Measurements from ENCODE around the gene ARL6IP1.
A peak's percentile ranks its signal among the peaks of the same experiment; 100 is the strongest.

The ARL6IP1 gene

DNA sequence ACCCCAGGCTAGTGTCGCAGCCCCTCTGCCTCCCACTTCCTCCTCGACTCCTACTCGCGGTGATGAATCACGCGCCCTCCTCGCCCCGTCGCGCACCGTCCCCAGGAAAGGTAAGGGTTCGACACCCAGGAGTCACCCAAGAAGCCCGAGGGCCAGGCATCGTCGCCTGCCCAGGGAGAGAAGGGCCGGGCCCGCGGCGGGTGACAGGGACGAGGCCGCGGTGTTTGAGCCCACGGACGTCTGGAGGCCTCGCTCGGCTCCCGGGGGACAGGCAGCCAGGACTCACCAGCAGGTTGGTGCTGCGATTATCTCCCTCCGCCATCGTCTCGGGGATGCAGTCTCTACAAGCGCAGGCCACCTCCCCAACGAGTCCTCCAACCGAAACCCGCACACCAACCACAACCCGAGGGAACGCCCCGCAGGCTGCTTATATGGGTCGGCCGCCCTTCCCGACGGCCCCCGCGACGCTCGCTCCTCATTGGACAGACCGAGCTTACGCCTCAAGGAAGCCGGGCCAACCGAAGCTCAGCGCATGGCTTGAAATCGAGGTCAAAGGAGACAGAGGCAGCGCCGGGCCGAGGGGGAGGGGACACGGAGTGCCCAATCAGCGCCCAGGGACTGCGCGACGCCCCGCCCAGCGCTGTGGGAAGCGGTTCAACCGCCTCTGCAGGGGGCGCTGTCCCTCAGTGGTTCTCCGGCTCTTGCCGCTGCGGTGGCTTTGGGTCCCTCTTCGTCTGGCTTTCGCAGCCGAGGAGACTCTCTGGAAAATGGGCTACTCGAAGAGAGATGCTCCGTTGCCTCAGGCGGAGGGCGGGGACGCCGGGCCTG lies at the start of gene ARL6IP1:
Gene ARL6IP1 (minus strand): TSS at position 405 of the 828 bp plus-strand sequence. CDS start 83 bp downstream, at position 322.
- Mint-ChIP-seq H3K27ac (peak within 1 kb of the TSS; percentile 97), H3K36me3 (ENCODE audit: low read depth) (peaks cover 82% of the 10 kb centered on the region), H3K27me3 (no peaks in the 10 kb centered on the region), H3K4me3 (peak within 1 kb of the TSS; percentile 95), H3K9me3 (no peaks in the 10 kb centered on the region), H3K4me1 (ENCODE audit: low read depth) (peaks cover 69% of the 10 kb centered on the region)
- peak; percentile 98 for DNase-seq

DNA sequence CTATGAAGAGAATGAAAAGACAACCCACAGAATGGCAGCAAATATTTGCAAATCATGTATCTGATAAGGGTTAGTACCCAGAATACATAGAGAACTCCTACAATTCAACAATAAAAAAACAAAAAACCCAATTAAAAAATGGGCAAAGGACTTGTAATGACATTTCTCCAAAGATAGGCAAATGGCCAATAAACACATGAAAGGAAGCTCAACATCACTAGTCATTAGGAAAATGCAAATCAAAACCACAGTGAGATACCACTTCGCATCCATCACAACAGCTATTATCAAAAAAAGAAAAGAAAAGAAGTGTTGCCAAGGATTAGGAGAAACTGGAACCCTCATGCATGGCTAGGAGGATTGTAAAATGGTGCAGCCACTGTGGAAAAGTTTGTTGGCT lies 45.1 kb upstream of the ARL6IP1 start:
- peak overlapping the region; percentile 42 for H3K27ac Mint-ChIP-seq
- no peak overlapping the region for H3K4me3 Mint-ChIP-seq
- no peaks in the 10 kb centered on the region for H3K9me3 Mint-ChIP-seq
- peaks cover 1% of the 10 kb centered on the region for H3K4me1 Mint-ChIP-seq (ENCODE audit: low read depth)
- H3K36me3 Mint-ChIP-seq (ENCODE audit: low read depth) = peaks cover 95% of the 10 kb centered on the region
- DNase-seq = no peak
- no peaks in the 10 kb centered on the region for H3K27me3 Mint-ChIP-seq

DNA sequence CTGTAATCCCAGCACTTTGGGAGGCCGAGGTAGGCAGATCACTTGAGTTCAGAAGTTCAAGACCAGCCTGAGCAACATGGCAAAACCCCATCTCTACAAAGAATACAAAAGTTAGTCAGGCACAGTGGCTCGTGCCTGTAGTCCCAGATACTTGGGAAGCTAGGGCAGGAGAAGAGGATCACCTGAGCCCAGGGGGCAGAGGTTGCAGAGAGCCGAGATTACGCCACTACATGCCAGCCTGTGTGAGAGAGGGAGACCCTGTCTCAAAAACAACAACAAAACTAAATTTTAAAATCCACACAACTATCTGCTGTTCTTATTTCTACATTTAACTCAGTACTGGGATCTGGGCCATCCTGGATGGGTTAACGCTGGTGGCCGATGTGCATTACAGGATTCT lies 41.2 kb upstream of the ARL6IP1 start:
- Mint-ChIP-seq H3K4me3 (no peak overlapping the region), H3K4me1 (ENCODE audit: low read depth) (peaks cover 11% of the 10 kb centered on the region), H3K9me3 (no peaks in the 10 kb centered on the region), H3K27ac (no peak overlapping the region), H3K36me3 (ENCODE audit: low read depth) (peaks cover 93% of the 10 kb centered on the region), H3K27me3 (no peaks in the 10 kb centered on the region)
- DNase-seq = no peak

DNA sequence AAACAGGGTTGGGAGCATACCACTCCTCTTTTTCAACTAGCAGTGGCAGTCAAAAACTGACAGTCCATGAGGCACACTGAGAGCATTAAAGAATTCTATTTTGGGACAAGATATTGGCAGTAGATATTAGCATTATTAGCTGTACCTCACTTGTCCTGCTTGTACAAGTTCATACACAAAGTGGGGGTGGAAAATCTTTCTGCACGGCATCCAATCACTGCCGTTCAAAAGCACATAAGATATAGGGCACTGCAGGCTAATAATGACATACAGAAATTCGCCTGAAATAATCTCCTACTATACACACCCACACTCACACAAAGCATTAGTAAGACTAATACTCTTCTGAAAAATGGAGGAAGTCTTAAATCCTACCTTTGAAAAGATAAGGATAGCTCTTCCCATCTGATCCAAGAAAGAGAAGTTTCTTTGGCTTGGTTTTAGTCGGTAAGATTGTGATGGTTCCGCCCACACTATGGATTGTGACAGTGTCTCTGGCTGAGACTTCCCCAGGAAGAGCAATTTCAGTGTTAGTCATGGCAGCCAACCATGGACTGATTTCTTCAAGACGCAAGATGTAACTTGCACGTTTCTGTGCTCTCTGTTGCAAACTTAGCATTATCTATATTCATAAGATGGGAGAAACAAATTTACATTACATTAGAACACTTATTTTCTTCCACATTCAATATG lies 40.6 kb upstream of the ARL6IP1 start:
- peak overlapping the region; percentile 55 for H3K27ac Mint-ChIP-seq
- H3K27me3 Mint-ChIP-seq = no peaks in the 10 kb centered on the region
- H3K9me3 Mint-ChIP-seq = no peaks in the 10 kb centered on the region
- no peak overlapping the region for H3K4me3 Mint-ChIP-seq
- no peak for DNase-seq
- H3K36me3 Mint-ChIP-seq (ENCODE audit: low read depth) = peaks cover 93% of the 10 kb centered on the region
- peaks cover 16% of the 10 kb centered on the region for H3K4me1 Mint-ChIP-seq (ENCODE audit: low read depth)

DNA sequence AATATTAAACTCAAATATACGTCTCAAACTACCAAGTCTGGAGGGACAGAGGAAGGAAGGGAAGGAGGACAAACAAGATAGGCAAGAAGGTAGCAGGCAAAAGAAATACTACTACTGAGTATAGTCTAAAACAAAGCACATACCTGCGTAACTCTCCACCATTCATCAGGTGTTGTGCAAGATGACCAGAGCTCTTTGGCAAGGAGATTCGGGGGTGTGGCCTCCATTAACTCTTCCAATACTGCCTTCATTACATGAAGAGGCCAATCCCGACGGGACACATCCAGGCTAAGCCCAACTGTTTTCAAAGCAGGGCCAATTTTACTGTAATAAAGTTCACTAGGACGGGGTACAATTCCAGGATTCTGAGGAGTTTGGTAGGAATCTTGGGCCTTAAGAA lies 38.2 kb upstream of the ARL6IP1 start:
- H3K9me3 Mint-ChIP-seq = no peaks in the 10 kb centered on the region
- H3K27ac Mint-ChIP-seq = no peak overlapping the region
- no peak for DNase-seq

DNA sequence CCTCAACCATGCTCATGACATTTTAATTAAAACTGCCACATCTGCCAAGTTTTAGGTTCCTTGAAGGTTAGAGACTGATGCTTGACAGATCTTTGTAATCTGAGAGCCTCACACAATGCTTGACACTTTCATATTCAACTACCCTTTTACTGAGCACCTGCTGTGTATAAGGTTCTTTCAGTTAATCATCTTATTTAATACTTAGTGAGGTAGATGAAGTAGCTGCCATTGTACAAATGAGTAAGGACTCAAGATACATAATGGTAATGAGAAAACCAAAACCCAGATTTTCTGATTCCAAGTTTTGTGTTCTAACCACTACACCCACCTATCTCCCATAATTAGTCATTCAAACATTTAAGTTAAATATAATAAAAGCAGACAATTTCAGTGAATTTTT lies 35.4 kb upstream of the ARL6IP1 start:
- Mint-ChIP-seq H3K27me3 (no peaks in the 10 kb centered on the region), H3K9me3 (no peaks in the 10 kb centered on the region), H3K27ac (peak overlapping the region; percentile 87), H3K36me3 (ENCODE audit: low read depth) (peaks cover 92% of the 10 kb centered on the region), H3K4me1 (ENCODE audit: low read depth) (peaks cover 28% of the 10 kb centered on the region), H3K4me3 (no peak overlapping the region)
- no peak for DNase-seq

More for the DNA sequence above, 38.2 kb upstream of the ARL6IP1 start:
- H3K27me3 Mint-ChIP-seq = no peaks in the 10 kb centered on the region
- H3K4me3 Mint-ChIP-seq = no peak overlapping the region
- H3K36me3 Mint-ChIP-seq (ENCODE audit: low read depth) = peaks cover 93% of the 10 kb centered on the region
- peaks cover 28% of the 10 kb centered on the region for H3K4me1 Mint-ChIP-seq (ENCODE audit: low read depth)

DNA sequence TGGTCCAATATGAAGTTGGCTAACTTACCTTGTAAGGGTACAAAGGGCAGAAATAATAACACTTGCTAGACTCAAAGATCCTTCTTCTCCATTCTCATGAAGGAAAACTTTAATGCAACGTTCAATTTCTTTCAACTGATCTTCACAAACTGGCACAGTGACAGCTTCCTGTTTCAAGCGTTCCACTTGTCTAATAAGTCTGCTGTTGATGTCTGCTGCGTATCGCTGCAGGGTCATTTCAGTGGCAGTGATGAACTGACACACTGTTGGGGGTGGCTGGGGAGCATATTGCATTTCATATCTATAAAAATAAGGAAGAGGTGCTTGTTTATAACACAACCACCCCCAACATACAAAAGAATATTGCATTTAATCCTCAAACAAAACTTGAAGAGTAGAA lies 33.5 kb upstream of the ARL6IP1 start:
- H3K27ac Mint-ChIP-seq = peak overlapping the region; percentile 74
- H3K4me3 Mint-ChIP-seq = no peak overlapping the region
- H3K9me3 Mint-ChIP-seq = no peaks in the 10 kb centered on the region
- no peaks in the 10 kb centered on the region for H3K27me3 Mint-ChIP-seq
- peaks cover 28% of the 10 kb centered on the region for H3K4me1 Mint-ChIP-seq (ENCODE audit: low read depth)
- no peak for DNase-seq
- peaks cover 89% of the 10 kb centered on the region for H3K36me3 Mint-ChIP-seq (ENCODE audit: low read depth)

DNA sequence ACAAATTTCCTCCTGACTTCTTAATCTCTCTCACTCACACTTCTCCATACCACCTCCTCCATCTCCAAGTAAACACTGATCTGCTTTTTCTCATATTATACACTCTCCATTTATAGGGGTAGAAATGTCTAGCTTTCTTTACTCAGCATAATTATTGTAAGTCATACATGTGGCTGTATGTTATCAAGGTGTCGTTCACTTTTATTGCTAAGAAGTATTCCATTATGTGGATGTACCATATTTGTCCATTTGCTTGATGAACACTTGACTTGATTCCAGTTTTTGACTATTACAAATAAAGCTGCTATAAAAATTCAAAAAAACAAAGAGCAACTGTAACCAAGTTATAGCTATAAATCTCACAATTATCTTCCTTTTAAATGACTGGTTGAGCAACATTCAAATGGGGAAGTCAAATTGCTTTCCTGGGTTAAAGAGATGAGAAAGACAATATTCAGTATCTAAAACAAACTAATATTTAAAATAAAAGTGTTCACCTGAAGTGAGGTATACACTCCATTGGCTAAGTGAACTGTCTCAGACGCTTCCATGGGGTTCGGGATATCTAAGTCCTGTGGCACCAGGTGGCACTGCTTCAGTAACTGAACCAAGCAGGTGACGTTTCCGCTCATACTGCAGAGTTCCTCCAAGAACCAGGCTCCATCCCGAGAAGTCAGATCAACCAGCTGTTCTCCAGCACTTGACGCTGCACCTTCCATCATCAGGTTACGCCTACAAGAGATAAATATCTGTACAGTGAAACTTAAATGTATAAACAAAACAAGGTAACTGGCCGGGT lies 32.6 kb upstream of the ARL6IP1 start:
- peak overlapping the region; percentile 74 for H3K27ac Mint-ChIP-seq
- no peaks in the 10 kb centered on the region for H3K9me3 Mint-ChIP-seq
- H3K36me3 Mint-ChIP-seq (ENCODE audit: low read depth) = peaks cover 91% of the 10 kb centered on the region
- H3K4me3 Mint-ChIP-seq = no peak overlapping the region
- DNase-seq = no peak
- H3K4me1 Mint-ChIP-seq (ENCODE audit: low read depth) = peaks cover 28% of the 10 kb centered on the region
- no peaks in the 10 kb centered on the region for H3K27me3 Mint-ChIP-seq

DNA sequence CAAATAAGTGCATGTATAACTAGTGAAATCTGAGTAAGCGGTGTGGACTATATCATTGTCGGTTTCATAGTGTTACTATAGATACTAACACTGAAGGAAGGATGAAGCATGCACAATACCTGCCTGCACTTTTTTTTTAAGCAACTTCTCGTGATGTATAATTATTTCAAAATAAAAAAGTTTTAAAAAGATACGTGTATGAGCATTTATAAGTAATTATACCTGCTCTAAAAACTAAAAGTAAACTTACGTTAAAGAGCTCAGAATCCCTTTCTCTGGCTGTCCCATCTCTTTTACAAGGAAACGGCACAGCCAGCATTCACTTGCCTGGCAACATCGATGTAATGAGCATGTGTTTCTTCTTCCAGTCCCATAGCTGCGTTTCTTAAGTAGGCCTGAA lies 31.3 kb upstream of the ARL6IP1 start:
- Mint-ChIP-seq H3K27me3 (no peaks in the 10 kb centered on the region), H3K4me1 (ENCODE audit: low read depth) (peaks cover 24% of the 10 kb centered on the region), H3K4me3 (no peak overlapping the region), H3K27ac (no peak overlapping the region), H3K36me3 (ENCODE audit: low read depth) (peaks cover 91% of the 10 kb centered on the region), H3K9me3 (no peaks in the 10 kb centered on the region)
- DNase-seq = no peak

DNA sequence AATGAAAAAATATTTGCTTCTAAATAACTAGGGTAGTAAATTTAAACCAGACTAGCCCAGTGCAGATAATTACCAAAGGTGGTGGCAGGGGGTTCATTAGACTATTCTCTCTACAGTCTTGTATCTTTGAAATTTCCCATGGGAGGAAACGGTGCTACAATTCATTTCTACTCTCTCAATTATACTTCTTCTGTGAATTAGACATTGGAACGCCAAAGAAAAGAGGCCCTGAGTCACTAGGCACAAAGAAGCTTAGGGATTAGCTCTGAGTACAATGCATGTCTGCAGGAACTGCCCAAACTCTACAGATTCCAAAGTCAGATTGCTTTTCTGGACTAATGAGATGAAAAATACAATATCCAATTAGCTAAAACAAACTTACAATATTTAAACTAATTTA lies 30.7 kb upstream of the ARL6IP1 start:
- Mint-ChIP-seq H3K4me3 (no peak overlapping the region), H3K27me3 (no peaks in the 10 kb centered on the region), H3K27ac (no peak overlapping the region), H3K4me1 (ENCODE audit: low read depth) (peaks cover 19% of the 10 kb centered on the region), H3K9me3 (no peaks in the 10 kb centered on the region), H3K36me3 (ENCODE audit: low read depth) (peaks cover 88% of the 10 kb centered on the region)
- no peak for DNase-seq

DNA sequence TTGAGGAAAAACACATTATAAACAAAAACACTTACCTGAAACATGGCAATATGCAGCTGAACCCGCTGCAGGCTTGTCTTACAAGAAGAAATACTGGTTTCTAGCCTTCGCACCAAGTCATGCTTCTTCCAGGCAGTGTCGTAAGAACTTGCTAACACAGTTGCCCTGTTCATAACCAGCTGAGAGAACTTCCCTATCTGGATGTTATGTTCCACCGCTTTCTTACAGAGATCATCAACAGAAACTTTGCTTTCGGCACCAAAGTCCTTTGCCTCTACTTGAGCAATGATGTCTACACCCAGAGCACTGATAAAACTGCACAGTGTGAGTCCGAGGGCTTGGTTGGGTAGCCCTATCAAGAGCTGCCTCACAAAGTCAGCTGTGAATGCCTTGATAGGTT lies 27.9 kb upstream of the ARL6IP1 start:
- Mint-ChIP-seq H3K36me3 (ENCODE audit: low read depth) (peaks cover 63% of the 10 kb centered on the region), H3K27ac (peak overlapping the region; percentile 33), H3K27me3 (no peaks in the 10 kb centered on the region), H3K4me3 (no peak overlapping the region), H3K4me1 (ENCODE audit: low read depth) (peaks cover 5% of the 10 kb centered on the region), H3K9me3 (no peaks in the 10 kb centered on the region)
- no peak for DNase-seq

DNA sequence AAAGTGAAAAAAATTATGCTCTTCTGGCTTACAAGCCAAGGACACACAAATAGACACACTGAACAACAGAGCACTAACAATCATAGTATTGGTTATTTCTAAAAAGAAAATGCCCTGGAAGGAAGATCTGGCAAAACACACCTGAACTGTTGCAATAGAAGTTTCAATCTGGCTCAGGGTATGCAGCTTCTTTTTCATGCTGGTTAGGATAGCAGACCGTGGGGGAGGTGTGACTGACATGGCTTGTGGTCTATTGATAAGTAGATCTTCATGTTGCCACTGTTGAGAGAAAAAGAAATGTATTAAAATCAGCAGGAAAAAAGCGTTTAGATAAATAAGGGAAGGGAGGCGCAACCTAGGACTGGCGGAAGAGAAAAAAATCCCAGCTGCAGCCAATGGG lies 26.5 kb upstream of the ARL6IP1 start:
- no peak for DNase-seq
- peaks cover 52% of the 10 kb centered on the region for H3K36me3 Mint-ChIP-seq (ENCODE audit: low read depth)
- H3K9me3 Mint-ChIP-seq = no peaks in the 10 kb centered on the region
- H3K27me3 Mint-ChIP-seq = no peaks in the 10 kb centered on the region
- H3K4me1 Mint-ChIP-seq (ENCODE audit: low read depth) = peaks cover 5% of the 10 kb centered on the region
- no peak overlapping the region for H3K4me3 Mint-ChIP-seq
- H3K27ac Mint-ChIP-seq = peak overlapping the region; percentile 30

DNA sequence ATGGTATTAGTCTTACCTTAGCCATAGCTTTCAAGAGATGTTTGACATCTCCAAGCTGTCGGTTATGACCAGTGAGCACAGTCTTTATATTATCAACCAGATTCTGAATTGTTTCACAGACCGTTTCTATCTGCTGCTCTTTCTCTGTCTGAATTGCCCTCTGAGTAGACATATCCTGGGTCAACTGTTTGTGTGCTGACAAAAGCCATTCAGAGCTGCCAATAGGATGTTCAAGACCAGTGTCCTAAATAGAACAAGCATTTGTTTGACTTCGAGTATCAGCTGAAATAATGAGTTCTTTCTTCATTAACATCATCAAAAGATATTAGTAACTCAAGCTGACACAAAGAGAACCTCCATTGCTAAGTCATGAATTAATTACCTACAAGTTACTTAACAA lies 14.9 kb upstream of the ARL6IP1 start:
- DNase-seq = no peak
- Mint-ChIP-seq H3K36me3 (ENCODE audit: low read depth) (peaks cover 86% of the 10 kb centered on the region), H3K4me1 (ENCODE audit: low read depth) (peaks cover 14% of the 10 kb centered on the region), H3K4me3 (no peak overlapping the region), H3K9me3 (no peaks in the 10 kb centered on the region), H3K27me3 (no peaks in the 10 kb centered on the region), H3K27ac (peak overlapping the region; percentile 53)

DNA sequence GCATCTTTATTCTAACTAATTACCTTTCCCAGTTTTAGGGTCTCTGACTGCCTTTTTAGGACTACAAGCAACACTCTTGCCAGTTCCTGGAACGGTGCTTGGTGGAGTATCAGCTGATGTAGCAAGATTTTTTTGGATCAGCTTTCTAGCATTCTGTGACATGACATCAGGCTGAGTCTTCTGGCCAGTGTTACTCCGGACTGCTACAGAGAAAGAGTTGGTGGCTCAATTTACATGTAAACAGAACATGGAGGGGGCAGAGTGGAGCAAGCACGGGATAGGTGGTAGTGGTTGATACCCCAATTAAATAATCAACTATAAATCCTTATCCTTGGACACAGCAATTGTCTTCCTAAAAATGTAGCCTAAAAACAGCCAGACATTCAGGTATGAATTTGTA lies 10.6 kb upstream of the ARL6IP1 start:
- no peak for DNase-seq
- Mint-ChIP-seq H3K4me3 (no peak overlapping the region), H3K27me3 (no peaks in the 10 kb centered on the region), H3K9me3 (no peaks in the 10 kb centered on the region), H3K27ac (peak overlapping the region; percentile 55), H3K4me1 (ENCODE audit: low read depth) (no peaks in the 10 kb centered on the region), H3K36me3 (ENCODE audit: low read depth) (peaks cover 89% of the 10 kb centered on the region)

Measured in activated T-cell treated with anti-CD3 and anti-CD28 coated beads, Interleukin-2, amount 50 U/mL, for 24 hours (primary cell).